ENCODE measurements around the gene ZBTB17.
A peak's percentile ranks its signal among the peaks of the same experiment; 100 is the strongest.
"Not testable (repeated sequence)": the region's sequence is repeated elsewhere in the genome, so short reads cannot be mapped to it uniquely, and the experiment has no call there.

The ZBTB17 gene

DNA sequence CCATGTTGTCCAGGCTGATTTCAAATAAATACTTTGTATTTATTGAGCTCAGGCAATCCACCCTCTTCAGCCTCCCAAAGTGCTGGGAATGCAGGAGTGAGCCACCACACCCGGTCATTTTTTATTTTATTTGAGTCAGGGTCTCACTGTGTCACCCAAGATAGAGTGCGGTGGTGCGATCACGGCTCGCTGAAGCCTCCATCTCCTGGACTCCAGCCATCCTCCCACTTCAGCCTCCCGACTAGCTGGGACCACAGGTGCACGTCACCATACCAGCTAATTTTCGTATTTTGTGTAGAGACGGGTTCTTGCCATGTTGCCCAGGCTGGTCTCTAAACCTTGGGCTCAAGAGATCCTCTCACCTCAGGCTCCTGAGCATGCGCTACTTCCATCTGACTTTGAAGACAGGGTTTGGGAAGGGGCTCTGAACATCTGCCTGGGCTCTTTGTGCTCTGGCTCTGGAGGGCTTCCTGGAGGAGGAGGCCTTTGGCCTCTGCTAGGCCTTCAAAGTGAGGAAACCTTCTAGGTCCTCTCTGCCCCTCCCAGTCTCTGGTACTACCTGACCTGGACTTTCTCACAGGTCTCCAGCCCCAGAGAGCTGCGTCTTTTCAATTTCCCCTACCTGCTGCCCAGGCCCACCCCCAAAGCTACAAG, 36.2 kb upstream of the ZBTB17 start:
- no peak for DNase-seq (ENCODE audit: low read depth in 3 of 3, low spot score in 1 of 3)

DNA sequence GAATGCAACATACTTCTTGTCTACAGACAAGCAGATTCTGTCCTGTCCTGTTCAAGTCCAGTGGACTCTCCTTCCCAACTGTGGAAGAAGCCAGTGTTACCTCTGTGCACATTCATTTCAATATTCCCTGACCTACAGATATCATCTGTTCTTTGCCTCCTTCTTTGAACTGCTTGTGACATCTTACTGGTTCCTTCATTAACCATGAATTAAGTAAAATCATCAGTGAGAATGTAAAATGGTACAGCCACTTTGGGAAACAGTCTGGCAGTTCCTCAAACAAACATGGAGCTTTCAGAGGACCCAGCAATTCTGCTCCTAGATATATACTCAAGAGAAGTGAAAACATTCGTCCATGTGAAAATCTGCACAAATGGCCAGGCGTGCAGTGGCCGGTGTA, 34.9 kb upstream of the ZBTB17 start:
- no peak for DNase-seq (ENCODE audit: low read depth in 3 of 3, low spot score in 1 of 3)

DNA sequence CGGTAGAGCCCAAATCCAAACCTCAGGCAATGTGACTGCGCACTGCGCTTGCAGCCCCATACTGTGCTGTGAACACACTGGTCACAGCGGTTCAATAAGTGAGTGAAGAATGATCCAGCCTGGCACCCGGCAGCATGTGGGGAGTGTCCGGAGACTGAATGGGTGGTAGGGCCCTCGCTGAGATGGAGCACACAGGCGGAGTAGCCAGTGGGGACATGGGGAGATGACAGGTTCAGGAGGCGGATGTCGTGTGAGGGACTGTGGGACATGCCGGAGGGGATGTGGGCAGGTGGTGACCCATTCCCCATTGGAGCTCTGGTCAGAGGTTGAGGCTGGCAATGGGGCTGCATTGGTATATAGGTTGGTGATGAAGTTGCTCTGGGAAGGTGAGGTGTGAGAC, 33.8 kb upstream of the ZBTB17 start:
- no peak for DNase-seq (ENCODE audit: low read depth in 3 of 3, low spot score in 1 of 3)

DNA sequence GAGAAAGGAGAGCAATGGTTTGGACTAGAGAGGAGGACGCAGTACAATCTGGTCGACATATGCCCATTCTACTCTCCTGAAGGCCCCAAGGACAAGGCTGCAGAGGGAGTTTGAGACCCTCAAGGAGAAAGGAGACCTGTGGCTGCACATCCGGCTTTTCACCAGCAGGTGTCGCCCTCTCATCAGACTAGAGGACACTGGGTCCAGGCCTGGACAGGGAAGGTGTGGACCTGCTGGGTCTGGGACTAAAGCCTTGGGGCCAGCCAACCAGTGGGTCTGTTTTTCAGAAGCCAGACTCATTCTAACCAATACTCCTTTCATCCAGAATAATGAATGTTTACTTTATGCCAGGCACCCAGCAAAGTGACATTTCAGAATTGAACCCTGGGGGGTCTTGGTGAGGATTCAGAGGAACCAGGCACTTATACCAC, 33.1 kb upstream of the ZBTB17 start:
- peak; percentile 28 to 65 (median 45) for DNase-seq (ENCODE audit: low read depth in 3 of 3, low spot score in 1 of 3)

DNA sequence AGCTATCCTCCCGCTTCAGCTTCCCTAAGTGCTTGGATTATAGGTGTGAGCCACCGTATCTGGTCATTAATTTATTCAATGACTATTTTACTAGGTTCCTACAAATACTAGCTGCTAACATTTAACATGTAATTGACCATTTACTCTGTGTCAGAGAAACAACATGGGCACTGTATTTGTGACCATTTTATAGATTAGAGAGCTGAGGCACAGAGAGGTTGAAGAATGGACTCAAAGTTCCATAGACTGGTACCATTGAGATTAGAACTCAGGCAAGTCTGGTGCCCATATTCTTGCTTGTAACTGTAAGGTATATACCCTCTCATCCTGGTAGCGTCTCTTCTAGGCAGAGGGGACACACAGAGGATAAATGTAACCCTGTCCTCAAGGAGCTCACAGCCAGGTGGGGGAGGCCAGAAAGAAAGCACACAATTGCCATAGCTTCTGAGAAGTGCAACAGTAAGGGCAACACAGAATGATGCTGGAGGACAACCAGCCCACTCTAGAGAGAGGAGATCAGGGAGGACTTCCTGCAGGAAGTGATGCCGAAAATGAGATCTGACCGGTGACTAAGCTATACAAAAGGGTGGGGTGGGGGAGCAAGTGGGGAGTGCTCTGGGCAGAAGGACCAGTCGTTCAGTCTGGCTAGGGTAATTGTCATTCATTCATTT, 31.9 kb upstream of the ZBTB17 start:
- DNase-seq (ENCODE audit: low read depth in 3 of 3, low spot score in 1 of 3) = no peak

- no peak for DNase-seq (ENCODE audit: low read depth in 3 of 3, low spot score in 1 of 3)
Observed at GRCh38 chr1:16006552-16007485, 30.9 kb upstream of the ZBTB17 start.

- DNase-seq (ENCODE audit: low read depth in 3 of 3, low spot score in 1 of 3) = no peak
Observed at GRCh38 chr1:16006010-16006409, 30.1 kb upstream of the ZBTB17 start.

GRCh38 chr1:16005597-16005996, 29.7 kb upstream of the ZBTB17 start:
- no peak for DNase-seq (ENCODE audit: low read depth in 3 of 3, low spot score in 1 of 3)

- DNase-seq (ENCODE audit: low read depth in 3 of 3, low spot score in 1 of 3) = not testable (repeated sequence)
Observed at GRCh38 chr1:16001274-16001673, 25.4 kb upstream of the ZBTB17 start.

- DNase-seq (ENCODE audit: low read depth in 3 of 3, low spot score in 1 of 3) = no peak
Observed at GRCh38 chr1:15998929-15999328, 23.0 kb upstream of the ZBTB17 start.

- no peak for DNase-seq (ENCODE audit: low read depth in 3 of 3, low spot score in 1 of 3)
Observed at GRCh38 chr1:15997637-15998280, 21.9 kb upstream of the ZBTB17 start.

GRCh38 chr1:15997076-15997585, 21.2 kb upstream of the ZBTB17 start:
- DNase-seq (ENCODE audit: low read depth in 3 of 3, low spot score in 1 of 3) = no peak

DNA sequence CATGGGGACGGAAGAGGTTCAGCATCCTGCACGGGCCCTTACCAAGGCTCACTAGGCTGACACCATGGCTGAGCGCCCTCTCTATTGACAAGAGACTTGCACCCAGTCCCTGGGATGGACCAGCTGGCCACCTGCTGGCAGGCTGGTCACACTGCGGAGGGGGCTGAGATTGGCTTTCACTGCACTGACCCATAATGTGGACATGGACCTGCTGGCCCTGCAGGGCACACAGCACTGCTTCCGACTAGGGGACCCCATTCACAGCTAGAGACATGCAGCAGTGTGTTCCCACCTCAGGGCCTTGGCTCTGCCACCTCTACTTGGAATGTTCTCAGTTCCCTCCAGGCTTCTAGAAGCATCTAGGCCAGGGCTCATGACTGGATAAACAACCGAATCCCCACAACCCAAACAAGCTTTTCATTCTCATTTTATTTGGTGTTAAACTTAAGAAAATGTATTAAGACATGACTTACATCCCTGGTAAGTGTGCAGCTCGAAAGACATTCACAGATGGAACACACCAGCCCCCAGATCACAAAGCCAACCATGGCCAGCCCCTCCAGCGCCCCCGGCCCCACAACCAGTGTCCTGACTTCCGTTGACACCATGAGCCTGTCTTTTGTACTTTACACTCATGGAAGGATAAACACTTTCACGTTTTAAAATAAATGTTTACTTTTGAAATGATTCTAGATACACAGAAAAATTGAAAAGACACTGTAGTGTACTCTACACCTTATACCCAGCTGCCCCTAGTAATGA, 18.9 kb upstream of the ZBTB17 start:
- DNase-seq (ENCODE audit: low read depth in 3 of 3, low spot score in 1 of 3) = peak in 1 of 3 donors; percentile 34

GRCh38 chr1:15994081-15994480, 18.2 kb upstream of the ZBTB17 start:
- DNase-seq (ENCODE audit: low read depth in 3 of 3, low spot score in 1 of 3) = no peak

GRCh38 chr1:15993666-15994065, 17.8 kb upstream of the ZBTB17 start:
- no peak for DNase-seq (ENCODE audit: low read depth in 3 of 3, low spot score in 1 of 3)

- no peak for DNase-seq (ENCODE audit: low read depth in 3 of 3, low spot score in 1 of 3)
Observed at GRCh38 chr1:15992582-15993500, 16.9 kb upstream of the ZBTB17 start.

DNA sequence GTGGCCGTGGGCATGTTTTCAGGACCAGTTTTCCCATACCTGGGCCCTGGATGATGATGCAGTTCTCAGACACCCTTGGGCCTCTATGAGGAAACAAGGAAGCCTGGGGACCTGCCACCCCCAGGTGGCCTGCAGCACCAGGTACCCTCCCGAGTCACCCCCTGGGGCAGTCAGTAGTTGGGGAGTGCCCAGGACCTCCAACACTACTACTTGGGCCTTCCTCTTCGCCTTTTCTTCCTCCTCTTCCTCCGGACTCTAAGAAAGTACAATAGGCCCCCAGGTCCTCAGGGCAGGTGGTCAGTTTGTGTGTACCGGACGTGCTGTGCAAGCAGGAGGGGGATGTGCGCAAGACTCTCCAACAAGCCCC, 16.3 kb upstream of the ZBTB17 start:
- no peak for DNase-seq (ENCODE audit: low read depth in 3 of 3, low spot score in 1 of 3)

DNA sequence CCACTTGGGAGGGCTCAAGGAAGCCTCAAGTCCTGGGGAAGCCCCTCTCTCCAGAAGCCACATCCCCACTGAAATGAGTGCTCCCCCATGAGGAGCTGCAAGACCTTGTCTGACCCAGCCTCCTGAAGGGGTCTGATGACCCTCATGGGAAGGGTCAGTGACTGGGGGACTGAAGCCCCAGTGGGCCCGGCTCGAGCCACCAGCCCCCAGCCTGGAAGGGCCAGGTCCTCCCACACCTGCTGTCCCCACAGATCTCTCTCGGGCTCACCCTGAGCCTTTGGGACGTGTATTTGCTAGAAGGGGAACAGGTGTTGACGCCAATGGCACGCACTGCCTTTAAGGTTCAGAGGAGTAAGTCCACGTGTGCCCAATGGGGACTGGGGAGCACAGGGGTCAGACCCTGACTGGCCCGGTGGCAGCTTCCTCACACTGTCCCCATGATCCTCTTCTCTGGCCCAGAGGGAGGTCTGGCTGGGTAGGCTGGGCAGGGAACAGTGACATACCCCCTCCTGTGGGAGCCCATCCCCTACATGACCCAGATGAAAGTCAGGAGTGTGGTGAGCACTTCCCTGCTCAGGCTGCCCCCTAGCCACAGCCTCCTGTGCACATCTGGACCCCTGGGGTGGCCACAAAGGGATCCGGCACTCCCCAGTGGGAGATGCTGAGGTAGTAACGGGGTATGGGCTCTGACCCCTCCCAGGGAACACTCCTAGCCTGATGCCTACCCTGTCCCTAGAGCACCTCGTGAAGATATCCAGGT, 15.7 kb upstream of the ZBTB17 start:
- no peak for DNase-seq (ENCODE audit: low read depth in 3 of 3, low spot score in 1 of 3)

DNA sequence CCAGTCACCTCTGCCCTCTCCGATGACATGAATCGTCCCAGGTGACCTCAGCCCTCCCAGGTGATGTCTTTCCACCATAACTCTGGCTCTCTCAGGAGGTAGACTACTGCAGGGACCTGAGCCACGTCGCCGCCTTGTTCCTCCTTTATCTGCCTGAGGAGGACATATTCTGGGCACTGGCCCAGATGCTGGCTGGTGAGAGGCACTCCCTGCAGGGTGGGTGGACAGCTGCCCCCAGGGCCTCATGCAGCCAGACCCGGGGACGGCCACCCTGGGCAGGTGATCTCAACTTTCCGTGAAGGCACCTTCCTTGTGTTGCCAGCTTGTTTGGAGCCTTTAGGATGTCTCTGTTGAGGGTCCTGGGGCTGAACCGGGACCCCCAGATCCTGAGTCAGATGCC, 13.9 kb upstream of the ZBTB17 start:
- no peak for DNase-seq (ENCODE audit: low read depth in 3 of 3, low spot score in 1 of 3)
